Non-pigmented ciliary epithelial cell (primary cell): ENCODE data around the gene HOXA7.

ENCODE experiments used
- DNase-seq: peaks from one replicate; pipeline ENCODE4 v3.0.0-alpha.2; 2010; ENCODE audit warnings: low read depth

The HOXA7 gene

GRCh38 chr7:27159266-27160144 is 3.0 kb upstream of the HOXA7 start:
- no peak for DNase-seq

DNA sequence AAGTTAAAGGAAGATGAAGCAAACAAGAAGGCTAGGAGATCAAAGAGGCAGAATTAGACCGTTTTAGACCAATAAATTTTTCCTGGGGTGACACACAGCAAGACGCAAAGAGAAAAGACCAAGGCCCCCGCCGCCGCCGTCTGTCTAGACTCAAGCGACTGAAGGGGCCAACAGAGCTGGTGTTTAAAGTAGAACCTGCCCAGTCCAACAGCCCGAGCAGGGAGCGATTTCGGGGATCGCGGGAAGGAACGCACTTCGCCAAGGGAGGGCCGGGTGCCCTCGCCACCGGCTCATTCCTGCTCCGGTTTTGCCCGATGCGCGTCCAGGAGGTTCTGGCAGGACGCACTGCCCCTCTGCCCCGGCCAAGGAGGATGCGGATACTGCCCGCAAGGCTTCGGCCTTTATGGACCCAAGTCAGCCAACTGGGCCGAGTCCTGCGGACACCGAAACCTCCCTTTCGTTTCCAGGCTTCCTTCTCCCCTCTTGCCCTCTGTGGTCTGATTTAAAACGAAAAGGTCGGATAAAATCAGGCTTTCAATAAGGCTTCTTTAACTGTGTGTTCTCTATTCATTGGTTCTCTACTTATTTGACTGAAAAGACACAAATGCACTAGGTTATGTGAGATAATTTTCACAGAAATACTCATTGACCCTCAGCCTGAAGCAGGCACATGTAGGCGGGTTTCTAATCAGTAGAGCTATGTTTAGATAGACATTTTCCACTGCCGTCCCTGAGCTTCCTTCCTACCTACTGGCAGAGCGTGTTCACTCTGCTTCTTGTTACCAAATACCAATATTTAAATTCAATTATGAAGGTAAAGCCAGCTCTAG is 2.2 kb upstream of the HOXA7 start:
- no peak for DNase-seq

DNA sequence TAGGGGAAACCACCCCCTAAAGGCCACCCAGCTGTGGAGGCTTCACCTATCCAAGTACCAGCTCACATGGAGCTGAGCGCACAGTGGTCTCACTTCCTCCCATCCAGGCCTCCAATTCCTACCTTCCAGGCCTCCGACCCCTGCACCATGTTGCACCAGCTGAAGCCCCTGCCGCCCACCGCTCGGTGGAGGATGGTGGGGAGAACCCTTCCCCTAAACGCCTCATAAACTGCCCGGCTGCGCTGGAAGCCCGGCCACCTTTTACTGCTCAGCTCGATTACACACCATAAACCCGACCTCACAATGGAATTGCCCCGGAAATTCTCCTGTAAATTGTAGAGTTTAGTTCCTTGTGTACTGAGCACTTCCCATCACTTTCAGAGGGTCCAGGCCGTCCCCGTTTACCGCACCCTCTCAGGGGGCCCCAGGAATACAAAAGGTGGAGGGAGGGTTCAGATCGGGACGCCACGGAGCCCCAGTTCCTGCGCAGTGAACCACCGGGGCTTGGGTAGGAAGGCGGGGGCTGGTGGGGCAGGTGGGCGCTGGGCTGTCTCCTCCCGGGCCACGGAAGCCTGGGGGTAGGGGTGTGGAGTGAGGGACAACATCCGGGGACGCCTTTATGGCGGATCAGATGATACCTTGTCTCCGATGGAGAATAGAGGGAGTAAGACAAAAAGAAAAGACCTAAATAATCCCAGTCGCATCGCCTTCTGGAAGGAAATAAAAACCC is 1.4 kb upstream of the HOXA7 start:
- no peak for DNase-seq

DNA sequence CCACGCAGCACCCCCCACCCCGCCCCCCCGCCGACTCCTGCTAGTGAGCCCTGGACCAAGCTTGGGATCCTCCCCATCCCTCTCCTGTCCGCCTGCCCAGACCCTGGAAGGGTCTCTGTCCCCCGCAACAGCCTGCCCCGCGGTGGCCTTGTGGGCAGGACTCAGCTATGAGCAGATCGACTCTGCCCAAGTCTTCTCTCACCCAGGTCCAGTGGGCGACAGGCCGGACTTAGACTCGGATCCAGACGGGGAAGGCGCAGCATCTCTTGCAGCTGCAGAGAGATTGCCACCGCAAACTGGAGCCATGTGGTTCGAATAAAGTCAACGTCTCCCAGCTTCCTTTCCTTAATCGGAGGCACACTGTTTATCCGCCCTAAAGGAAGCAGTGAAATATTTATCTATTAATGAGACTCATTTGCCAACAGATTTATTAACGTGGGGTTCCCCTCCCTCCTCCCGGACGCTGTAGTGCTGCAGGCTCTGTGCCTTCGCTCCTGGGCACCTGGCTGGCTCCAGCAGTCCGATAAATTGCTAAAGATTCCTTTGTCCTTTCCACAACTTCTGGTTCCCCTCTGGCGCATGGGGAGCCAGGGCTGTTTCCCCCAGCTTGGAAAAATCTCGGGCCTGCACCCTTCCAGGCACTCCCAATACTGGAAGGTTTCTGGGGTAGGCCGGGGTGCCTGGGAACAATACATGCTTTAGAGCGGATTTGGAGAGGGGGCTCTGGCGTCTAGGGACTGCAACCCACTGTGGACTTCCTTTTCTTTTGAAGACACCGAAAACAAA is 634 bp upstream of the HOXA7 start:
- DNase-seq: no peak

DNA sequence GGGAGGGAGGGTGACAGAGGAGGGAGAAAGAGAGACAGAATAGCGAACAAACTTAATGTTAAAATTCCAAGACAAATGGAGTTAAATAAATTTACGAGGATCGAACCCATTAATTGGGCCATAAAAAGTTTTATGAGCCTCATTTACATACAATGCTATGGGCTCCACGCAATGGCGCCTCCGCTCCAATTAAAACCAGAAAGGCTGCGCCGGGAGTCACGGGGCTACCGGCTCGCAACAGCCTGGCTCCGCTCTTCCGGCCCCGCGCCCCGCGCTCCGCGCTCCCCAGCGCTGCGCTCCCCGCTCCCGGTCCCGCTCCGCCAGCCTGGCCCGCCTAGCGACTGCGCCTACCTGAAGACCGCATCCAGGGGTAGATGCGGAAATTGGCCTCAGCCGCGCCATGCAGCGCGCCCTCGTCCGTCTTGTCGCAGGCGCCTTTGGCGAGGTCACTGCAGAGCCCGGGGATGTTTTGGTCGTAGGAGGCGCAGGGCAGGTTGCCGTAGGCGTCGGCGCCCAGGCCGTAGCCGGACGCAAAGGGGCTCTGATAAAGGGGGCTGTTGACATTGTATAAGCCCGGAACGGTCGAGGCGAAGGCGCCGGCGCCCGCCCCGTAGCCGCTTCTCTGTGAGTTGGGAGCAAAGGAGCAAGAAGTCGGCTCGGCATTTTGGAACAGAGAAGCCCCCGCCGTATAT is 513 bp downstream of the HOXA7 start:
- no peak for DNase-seq

DNA sequence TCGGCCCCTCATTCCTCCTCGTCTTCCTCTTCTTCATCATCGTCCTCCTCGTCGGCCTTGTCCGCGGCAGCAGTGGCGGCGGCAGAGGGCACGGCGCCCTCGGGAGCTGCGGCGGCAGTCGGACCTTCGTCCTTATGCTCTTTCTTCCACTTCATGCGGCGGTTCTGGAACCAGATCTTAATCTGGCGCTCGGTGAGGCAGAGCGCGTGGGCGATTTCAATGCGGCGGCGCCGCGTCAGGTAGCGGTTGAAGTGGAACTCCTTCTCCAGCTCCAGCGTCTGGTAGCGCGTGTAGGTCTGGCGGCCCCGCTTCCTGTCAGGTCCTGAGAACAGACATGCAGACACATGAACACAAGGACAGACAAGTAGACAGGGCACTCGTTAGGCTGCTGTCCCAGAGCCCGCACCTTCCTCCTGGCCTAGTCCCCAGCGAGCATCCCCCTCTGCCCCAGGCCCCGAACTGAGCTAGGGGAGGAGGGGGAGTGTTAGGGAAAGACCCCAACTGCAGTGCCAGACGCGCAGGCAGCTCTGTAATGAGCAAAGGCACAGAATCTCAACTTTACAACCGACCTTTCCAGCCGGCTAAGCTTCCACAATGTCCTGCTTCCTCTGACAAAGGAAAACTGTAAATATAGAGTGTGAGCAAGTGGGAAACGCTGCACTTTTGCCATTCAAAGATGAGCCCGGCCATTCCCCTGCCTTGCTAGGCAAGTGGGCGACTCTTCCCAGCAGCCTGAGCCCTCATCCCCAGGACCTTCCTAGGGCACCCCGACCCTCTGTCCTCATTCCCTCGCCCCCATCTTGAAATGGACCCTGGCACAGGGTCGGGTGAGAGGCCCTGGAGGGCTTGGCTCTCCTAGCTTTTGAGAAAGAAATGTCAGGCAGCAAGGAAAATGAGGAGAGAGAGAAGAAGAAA is 1.3 kb downstream of the HOXA7 start:
- no peak for DNase-seq

DNA sequence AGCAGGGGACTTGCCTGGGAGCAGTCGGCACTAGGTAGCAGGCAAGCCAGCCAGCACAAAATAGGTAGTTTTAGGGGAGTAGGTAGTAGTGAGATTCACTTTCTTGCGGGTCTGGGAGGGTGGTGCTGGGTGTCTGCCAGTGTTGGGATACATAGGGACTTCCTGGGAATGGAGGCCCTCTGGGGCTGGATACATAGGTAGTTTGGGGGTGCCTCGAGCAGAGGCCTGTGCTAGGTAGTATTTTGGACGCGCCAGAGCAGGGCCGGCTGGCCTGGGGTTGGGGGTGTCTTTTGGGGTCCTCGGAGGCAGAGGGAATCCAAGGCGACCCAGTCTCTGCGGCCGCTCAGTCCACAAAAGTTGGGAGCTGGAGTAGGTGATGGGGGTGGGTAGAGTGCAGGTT is 2.1 kb downstream of the HOXA7 start:
- DNase-seq: no peak

DNA sequence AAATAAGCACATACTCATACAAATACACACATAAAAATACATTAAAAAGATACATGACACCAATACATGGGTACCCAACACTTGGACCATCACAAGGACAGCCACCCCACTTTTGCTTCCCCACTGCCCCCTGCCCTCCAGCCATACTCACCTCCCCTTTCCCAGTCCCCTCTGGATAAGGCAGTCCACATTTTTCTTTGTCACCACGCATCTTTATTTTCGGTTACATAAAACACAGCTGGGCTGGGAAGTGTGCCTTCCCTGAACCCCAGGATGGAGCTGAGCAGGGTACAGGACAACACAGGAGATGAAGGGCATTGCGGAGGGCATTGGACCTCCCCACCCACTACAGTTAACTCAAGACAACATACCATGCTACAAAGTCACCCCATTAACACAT is 2.9 kb downstream of the HOXA7 start:
- DNase-seq: no peak

- no peak for DNase-seq
Measured at GRCh38 chr7:27152816-27153442, 3.5 kb downstream of the HOXA7 start.

DNA sequence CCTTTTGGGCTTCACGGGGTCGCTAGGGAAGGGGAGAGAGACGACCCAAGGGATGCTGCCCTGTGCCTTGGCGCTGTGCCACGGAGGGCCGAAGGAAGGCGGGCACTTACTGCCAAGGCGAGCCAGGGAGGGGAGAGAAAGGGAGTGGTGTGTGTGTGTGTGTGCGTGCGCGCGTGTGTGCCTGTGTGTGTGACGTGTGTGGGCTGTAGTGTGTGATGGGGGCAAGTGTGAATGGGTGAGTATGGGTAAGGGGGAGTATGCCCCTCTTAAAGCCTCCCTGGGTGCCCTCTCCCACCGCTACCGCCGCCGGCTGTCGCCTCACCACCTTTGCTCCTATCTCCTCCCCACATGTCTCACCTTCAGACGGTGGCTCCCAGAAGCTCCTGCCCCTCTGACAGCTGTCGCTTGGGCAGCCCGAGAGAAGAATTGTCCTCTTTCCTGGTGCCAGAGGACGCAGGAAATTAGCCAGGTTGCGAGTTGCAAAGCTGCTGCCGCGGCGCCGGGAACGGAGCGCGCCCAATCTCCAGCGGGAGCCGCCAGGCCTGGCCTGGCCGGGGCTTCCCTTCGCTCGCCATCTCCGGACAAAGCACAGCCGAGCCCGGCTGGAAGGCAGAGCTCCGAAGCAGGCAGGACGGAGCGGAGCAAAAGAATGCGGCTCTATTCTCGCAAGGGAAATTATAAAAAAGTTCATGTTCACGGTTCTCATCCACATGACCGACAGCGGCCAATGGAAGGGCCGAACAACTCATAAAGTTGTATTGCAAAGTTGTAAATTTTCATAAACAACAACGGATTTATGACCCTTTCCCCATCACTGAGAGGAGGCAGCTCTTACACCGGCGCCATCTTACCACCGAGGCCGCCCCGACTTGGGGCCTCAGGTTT is 4.3 kb downstream of the HOXA7 start, which contains the start of gene HOXA3:
HOXA3 (minus strand) TSS at position 653 of the 885 bp plus-strand sequence. CDS start 41,943 bp downstream, outside the sequence.
- no peak for DNase-seq

DNA sequence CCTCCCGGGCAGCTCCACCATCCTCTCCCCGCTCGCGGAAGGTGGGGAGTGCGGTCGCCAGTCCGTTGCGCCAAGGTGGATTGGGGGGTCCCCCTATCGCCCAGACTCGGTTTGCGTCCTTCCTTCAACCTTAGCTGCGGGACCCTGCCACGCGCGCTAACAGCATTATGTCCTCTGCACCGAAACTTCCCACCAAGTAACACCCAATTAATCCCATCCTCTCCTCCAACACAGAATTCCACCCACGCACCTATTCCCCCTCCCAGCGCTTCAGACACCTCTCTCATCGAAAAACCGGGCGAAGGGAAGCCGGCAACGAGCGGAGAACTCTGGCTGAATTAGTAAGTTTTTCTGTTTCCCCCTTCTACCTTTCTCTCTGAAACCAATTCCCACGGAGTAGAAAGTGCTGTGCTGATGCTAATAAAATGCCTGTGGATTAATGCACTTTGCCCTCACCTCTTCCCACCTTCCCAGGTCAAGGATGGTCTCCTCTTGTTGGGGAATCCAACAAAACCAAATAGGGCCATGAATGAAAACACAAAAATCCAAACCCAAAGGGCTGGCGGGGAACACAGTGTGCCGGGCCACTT is 5.0 kb downstream of the HOXA7 start:
- DNase-seq: no peak

- DNase-seq: no peak
Measured at GRCh38 chr7:27150568-27151340, 5.7 kb downstream of the HOXA7 start.

GRCh38 chr7:27149842-27150567 is 6.5 kb downstream of the HOXA7 start:
- no peak for DNase-seq

DNA sequence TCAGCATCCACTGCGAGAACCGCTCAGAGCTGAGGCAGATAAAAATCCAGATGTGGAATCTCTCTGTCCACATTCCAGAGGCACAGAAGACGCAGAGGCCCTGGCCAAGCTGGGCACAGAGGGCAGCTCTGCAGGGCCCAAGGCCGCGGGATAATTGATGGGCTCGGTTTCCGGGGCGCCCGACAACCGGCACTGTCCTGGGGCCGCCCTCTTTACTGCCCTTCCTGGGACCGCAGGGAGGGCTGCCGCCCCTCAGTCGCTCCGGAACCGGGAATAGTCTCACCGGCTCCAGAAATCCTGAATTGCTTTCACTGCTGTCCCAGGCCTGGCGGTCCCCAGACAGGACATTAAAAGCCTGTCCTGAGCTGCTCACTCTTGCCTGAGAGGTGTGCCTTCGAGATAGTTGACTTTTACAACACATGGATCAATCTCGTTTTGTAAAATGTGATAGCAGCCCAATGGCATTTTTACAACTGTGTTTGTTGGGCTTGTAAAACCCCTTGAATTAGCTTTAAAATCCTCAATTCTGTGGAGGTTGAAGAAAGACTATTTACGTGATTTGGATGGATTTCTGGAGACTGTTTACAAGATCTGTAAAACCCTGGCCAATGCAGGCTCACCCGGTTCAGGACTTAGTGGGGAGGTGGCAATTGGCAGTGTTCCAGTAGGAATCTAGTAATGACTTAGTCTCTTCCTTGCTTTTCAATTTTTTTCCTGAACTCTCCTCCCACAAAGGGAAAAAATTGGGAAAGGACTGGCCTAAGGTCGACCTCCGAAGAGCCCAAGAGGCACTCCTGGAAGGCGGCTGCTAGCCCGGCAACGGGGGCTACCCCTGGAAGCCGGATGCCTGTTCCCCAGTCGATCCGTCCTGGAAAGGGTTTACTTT is 7.5 kb downstream of the HOXA7 start:
- DNase-seq: no peak

DNA sequence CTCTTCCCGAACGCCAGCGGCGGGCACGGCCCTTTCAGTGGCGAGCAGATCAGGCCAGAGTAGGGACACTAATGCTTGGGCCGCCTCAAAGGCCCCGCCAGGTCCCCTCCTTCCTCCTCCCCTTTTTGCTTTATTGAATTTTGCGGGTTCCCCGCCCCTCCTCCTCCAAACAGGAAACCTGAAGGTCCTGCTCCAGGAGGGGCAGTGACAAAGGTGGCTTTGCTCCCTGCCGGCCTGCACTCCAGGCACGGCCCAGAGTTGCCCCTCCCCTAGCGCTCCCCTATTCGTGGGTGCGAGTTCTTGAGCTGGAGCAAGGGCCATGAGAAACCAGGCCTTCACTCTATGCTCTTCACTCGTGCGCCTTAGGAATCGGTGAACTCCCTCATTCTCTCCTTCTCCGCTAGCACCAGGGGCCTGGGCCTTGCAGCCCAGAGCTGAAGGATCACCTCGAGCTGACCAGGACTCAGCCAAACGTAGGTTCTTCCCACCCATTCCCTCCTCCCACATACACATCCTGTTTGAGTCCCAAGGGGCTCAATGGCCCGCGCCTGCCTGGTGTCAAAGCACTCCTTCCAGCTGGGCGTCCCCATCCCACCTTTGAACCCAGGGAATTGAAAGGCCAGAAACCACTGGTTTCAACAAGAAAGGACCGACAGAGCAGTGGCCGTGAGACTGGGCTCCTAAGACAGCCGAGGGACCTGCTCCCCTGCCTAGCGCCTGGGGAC is 8.3 kb downstream of the HOXA7 start:
- no peak for DNase-seq
